RWPE2 (cell line): ENCODE results near the gene ARAP2.

Source experiments
- ATAC-seq: fragments of 200-7000 bp; cut with Tn5 transposase; 3 replicates; pipeline ENCODE4 v1.9.1; 2021; ENCODE audit warnings: low read depth
- DNase-seq: peaks from one replicate; pipeline ENCODE4 v3.0.0-alpha.2; 2020; ENCODE audit warnings: low spot score
- H3K27ac ChIP-seq: fragments of 450-650 bp; 2 replicates; pipeline ENCODE4 v1.5.1; 2017; ENCODE audit warnings: mild to moderate bottlenecking; ENCODE audit not compliant: poor library complexity, severe bottlenecking
- H3K27me3 ChIP-seq: fragments of 250-450 bp; sonication (Bioruptor Pico); 2 replicates; pipeline ENCODE4 v1.5.1; 2021; ENCODE audit warnings: mild to moderate bottlenecking, moderate library complexity; ENCODE audit not compliant: insufficient read depth, poor library complexity, severe bottlenecking
- H3K36me3 ChIP-seq: fragments of 250-450 bp; sonication (Bioruptor Pico); 2 replicates; pipeline ENCODE4 v1.5.1; 2020; ENCODE audit warnings: low read depth, mild to moderate bottlenecking, moderate library complexity
- H3K4me1 ChIP-seq: fragments of 250-450 bp; sonication (Bioruptor Pico); 2 replicates; pipeline ENCODE4 v1.5.1; 2021; ENCODE audit warnings: mild to moderate bottlenecking, moderate library complexity; ENCODE audit not compliant: insufficient read depth, poor library complexity, severe bottlenecking
- H3K4me3 ChIP-seq: fragments of 250-450 bp; sonication (Bioruptor Pico); 2 replicates; pipeline ENCODE4 v1.5.1; 2021; ENCODE audit warnings: mild to moderate bottlenecking, moderate library complexity; ENCODE audit not compliant: severe bottlenecking
- H3K9me3 ChIP-seq: fragments of 250-450 bp; sonication (Bioruptor Pico); 2 replicates; pipeline ENCODE4 v1.5.1; 2021; ENCODE audit warnings: mild to moderate bottlenecking, moderate library complexity; ENCODE audit not compliant: severe bottlenecking
- TF ChIP-seq, protein P1 (sequence below): fragments of 450-650 bp; IDR thresholded peaks from one replicate; pipeline ENCODE4 v1.5.1; 2017; ENCODE audit warnings: mild to moderate bottlenecking, moderate library complexity; ENCODE audit not compliant: poor library complexity, severe bottlenecking

Gene ARAP2

GRCh38 chr4:36208893-36209473, 35.3 kb downstream of the ARAP2 start:
- DNase-seq, result no peak
- ATAC-seq, result no peak

GRCh38 chr4:36207831-36208520, 36.3 kb downstream of the ARAP2 start:
- H3K4me1 ChIP-seq, result no peaks in the 10 kb centered on the region
- H3K36me3 ChIP-seq, result peaks cover 8% of the 10 kb centered on the region; the same call in 1 of the 2 replicates
- no peaks in the 10 kb centered on the region for H3K27me3 ChIP-seq
- no peak overlapping the region for H3K27ac ChIP-seq
- H3K9me3 ChIP-seq, result no peaks in the 10 kb centered on the region
- ATAC-seq (no peak), DNase-seq (no peak)
- TF ChIP-seq, protein P1, sequence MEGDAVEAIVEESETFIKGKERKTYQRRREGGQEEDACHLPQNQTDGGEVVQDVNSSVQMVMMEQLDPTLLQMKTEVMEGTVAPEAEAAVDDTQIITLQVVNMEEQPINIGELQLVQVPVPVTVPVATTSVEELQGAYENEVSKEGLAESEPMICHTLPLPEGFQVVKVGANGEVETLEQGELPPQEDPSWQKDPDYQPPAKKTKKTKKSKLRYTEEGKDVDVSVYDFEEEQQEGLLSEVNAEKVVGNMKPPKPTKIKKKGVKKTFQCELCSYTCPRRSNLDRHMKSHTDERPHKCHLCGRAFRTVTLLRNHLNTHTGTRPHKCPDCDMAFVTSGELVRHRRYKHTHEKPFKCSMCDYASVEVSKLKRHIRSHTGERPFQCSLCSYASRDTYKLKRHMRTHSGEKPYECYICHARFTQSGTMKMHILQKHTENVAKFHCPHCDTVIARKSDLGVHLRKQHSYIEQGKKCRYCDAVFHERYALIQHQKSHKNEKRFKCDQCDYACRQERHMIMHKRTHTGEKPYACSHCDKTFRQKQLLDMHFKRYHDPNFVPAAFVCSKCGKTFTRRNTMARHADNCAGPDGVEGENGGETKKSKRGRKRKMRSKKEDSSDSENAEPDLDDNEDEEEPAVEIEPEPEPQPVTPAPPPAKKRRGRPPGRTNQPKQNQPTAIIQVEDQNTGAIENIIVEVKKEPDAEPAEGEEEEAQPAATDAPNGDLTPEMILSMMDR, result no peak
- H3K4me3 ChIP-seq, result no peak overlapping the region

More at GRCh38 chr4:36208893-36209473, 35.3 kb downstream of the ARAP2 start:
- H3K4me3 ChIP-seq, result no peak overlapping the region
- no peaks in the 10 kb centered on the region for H3K27me3 ChIP-seq
- H3K27ac ChIP-seq, result no peak overlapping the region
- TF ChIP-seq, protein P1, result no peak
- no peaks in the 10 kb centered on the region for H3K4me1 ChIP-seq
- H3K9me3 ChIP-seq, result no peaks in the 10 kb centered on the region
- peaks cover 8% of the 10 kb centered on the region; the same call in 1 of the 2 replicates for H3K36me3 ChIP-seq

DNA sequence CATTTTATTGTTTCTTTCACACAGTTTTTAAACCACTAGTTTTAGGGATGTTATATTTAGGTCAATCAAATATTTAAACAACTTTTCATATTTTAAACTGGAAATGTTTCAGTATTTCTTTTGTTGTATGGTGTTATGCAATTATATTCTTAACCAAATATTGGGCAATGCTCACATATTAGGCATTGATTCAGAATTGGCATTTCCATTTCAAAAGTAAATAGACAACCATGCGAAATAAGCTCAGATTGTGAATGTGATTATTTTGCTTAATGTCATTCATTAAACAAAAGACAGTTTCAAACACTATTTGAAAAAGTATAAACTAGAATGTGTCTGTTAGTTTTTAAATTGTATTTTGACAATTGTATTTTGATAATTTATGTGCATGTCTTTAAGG, 36.9 kb downstream of the ARAP2 start:
- TF ChIP-seq, protein P1, result no peak
- DNase-seq (no peak), ATAC-seq (no peak)
- Histone ChIP-seq H3K4me1 (no peaks in the 10 kb centered on the region), H3K27ac (no peak overlapping the region), H3K36me3 (peaks cover 7% of the 10 kb centered on the region; the same call in 1 of the 2 replicates), H3K4me3 (no peak overlapping the region), H3K27me3 (no peaks in the 10 kb centered on the region), H3K9me3 (no peaks in the 10 kb centered on the region)

- no peak overlapping the region for H3K27ac ChIP-seq
- H3K4me1 ChIP-seq, result no peaks in the 10 kb centered on the region
- H3K4me3 ChIP-seq, result no peak overlapping the region
- ATAC-seq, result no peak
- DNase-seq, result no peak
- TF ChIP-seq, protein P1, result no peak
- H3K27me3 ChIP-seq, result no peaks in the 10 kb centered on the region
- H3K9me3 ChIP-seq, result no peaks in the 10 kb centered on the region
- 0 out of 2 replicates have a peak, but pooled peaks cover 5% of the 10 kb centered on the region for H3K36me3 ChIP-seq
Measured at GRCh38 chr4:36206603-36207311, 37.6 kb downstream of the ARAP2 start.
